Liver (tissue), 9 donors: ENCODE measurements around the gene ACSS1. TPM values are rescaled to one million over a fixed set of nuclear protein-coding genes. Genes with fewer than 3 reads are reported as not detected.

ENCODE experiments used
- DNase-seq: peaks from one replicate; pipeline ENCODE4 v3.0.0-alpha.2; 2017; ENCODE audit warnings: low spot score
- H3K27ac ChIP-seq, 2 donors: one replicate each; pipeline ENCODE4 v1.7.0; 2013; ENCODE audit warnings: inconsistent platforms in 2 of 2, low read length in 2 of 2, control low read depth in 1 of 2, low read depth in 1 of 2, mild to moderate bottlenecking in 1 of 2
- H3K27me3 ChIP-seq, 4 donors: one replicate each; pipeline versions ENCODE4 v1.6.1 to v1.7.0; 2013; ENCODE audit warnings: low read length in 3 of 4, inconsistent platforms in 1 of 4, mild to moderate bottlenecking in 1 of 4, moderate library complexity in 1 of 4; ENCODE audit not compliant: control insufficient read depth in 4 of 4, insufficient read depth in 4 of 4
- H3K36me3 ChIP-seq, 4 donors: one replicate each; pipeline versions ENCODE4 v1.6.1 to v1.7.0; 2013; ENCODE audit warnings: low read length in 3 of 4, mild to moderate bottlenecking in 3 of 4, low read depth in 1 of 4, moderate library complexity in 1 of 4; ENCODE audit not compliant: control insufficient read depth in 4 of 4, insufficient read depth in 3 of 4
- H3K4me1 ChIP-seq, 4 donors: one replicate each; pipeline versions ENCODE4 v1.6.1 to v1.7.0; 2013; ENCODE audit warnings: low read length in 3 of 4, mild to moderate bottlenecking in 3 of 4, moderate library complexity in 1 of 4; ENCODE audit not compliant: control insufficient read depth in 4 of 4, insufficient read depth in 4 of 4
- H3K4me3 ChIP-seq, 3 donors: one replicate each; pipeline versions ENCODE4 v1.6.1 to v1.7.0; 2013; ENCODE audit warnings: low read length in 3 of 3, control low read depth in 1 of 3, low read depth in 1 of 3, mild to moderate bottlenecking in 1 of 3
- H3K9ac ChIP-seq, 2 donors: one replicate each; pipeline ENCODE4 v1.7.0; 2013; ENCODE audit warnings: low read length in 2 of 2, mild to moderate bottlenecking in 2 of 2, moderate library complexity in 2 of 2, control low read depth in 1 of 2, low read depth in 1 of 2
- H3K9me3 ChIP-seq, 4 donors: one replicate each; pipeline versions ENCODE4 v1.6.1 to v1.7.0; 2013; ENCODE audit warnings: low read length in 3 of 4; ENCODE audit not compliant: control insufficient read depth in 4 of 4
- ATF3 ChIP-seq: IDR thresholded peaks from 2 replicates; pipeline ENCODE4 v1.6.1; 2016; ENCODE audit warnings: antibody characterized with exemption
- EGR1 ChIP-seq, 2 donors: IDR thresholded peaks; 2 replicates each; pipeline ENCODE4 v1.6.1; 2016 to 2018; ENCODE audit warnings: antibody characterized with exemption in 2 of 2, low read depth in 2 of 2
- FOXA1 ChIP-seq: IDR thresholded peaks from 2 replicates; pipeline ENCODE4 v1.6.1; 2016; ENCODE audit warnings: antibody characterized with exemption
- FOXA2 ChIP-seq: IDR thresholded peaks from 2 replicates; pipeline ENCODE4 v1.6.1; 2016; ENCODE audit warnings: antibody characterized with exemption
- GABPA ChIP-seq, 2 donors: IDR thresholded peaks in 1 of 2; conservative IDR thresholded peaks in 1 of 2; 2 replicates each; pipeline ENCODE4 v1.6.1; 2016; ENCODE audit warnings: antibody characterized with exemption in 2 of 2, mild to moderate bottlenecking in 1 of 2, moderate library complexity in 1 of 2
- HNF4A ChIP-seq, 2 donors: conservative IDR thresholded peaks; 2 replicates each; pipeline ENCODE4 v1.6.1; 2016; ENCODE audit warnings: antibody characterized with exemption in 2 of 2, mild to moderate bottlenecking in 2 of 2
- HNF4G ChIP-seq: IDR thresholded peaks from 2 replicates; pipeline ENCODE4 v1.6.1; 2016; ENCODE audit warnings: antibody characterized with exemption
- JUND ChIP-seq, 2 donors: IDR thresholded peaks; 2 replicates each; pipeline ENCODE4 v1.6.1; 2016; ENCODE audit warnings: antibody characterized with exemption in 2 of 2
- NR2F2 ChIP-seq: IDR thresholded peaks from 2 replicates; pipeline ENCODE4 v1.6.1; 2016; ENCODE audit warnings: antibody characterized with exemption
- RAD21 ChIP-seq, 2 donors: IDR thresholded peaks; 2 replicates each; pipeline ENCODE4 v1.6.1; 2016; ENCODE audit warnings: antibody characterized with exemption in 2 of 2, mild to moderate bottlenecking in 2 of 2
- REST ChIP-seq: IDR thresholded peaks from 2 replicates; pipeline ENCODE4 v1.6.1; 2016; ENCODE audit warnings: antibody characterized with exemption, mild to moderate bottlenecking
- RXRA ChIP-seq, 2 donors: IDR thresholded peaks; 2 replicates each; pipeline ENCODE4 v1.6.1; 2017 to 2018; ENCODE audit warnings: antibody characterized with exemption in 2 of 2, mild to moderate bottlenecking in 1 of 2
- SP1 ChIP-seq: IDR thresholded peaks from 2 replicates; pipeline ENCODE4 v1.6.1; 2018; ENCODE audit warnings: antibody characterized with exemption, mild to moderate bottlenecking
- TAF1 ChIP-seq: conservative IDR thresholded peaks from 2 replicates; pipeline ENCODE4 v1.6.1; 2016; ENCODE audit warnings: antibody characterized with exemption, mild to moderate bottlenecking
- YY1 ChIP-seq: IDR thresholded peaks from 2 replicates; pipeline ENCODE4 v1.6.1; 2016; ENCODE audit warnings: antibody characterized with exemption, mild to moderate bottlenecking
- WGBS: extraction: QIAGEN DNeasy Blood & Tissue Kit; methylation state at CpG from one replicate; pipeline ENCODE4 v1.1.7; 2013; 5-methylcytosine and 5-hydroxymethylcytosine counted together
- polyA plus RNA-seq, 2 donors: library from polyadenylated mRNA; stranded (reverse) in 1 of 2; unstranded in 1 of 2; fragments of 200-250 nt in 1 of 2; fragments of >200 nt in 1 of 2; fragmentation: Nextera tagmentation in 1 of 2; extraction: Ambion mirVana in 1 of 2; gene quantifications; one replicate each; pipeline versions ENCODE4 v1.2.1 to v1.2.3, GENCODE V29; 2013 to 2015
- total RNA-seq, 2 donors: library from RNA; depleted of rRNA; stranded (reverse); fragments of >200 nt; gene quantifications; one replicate each; pipeline ENCODE4 v1.2.3, GENCODE V29; 2014
- donor health status: healthy.
- donor health status: healthy.
- donor health status: healthy.
- donor health status: healthy.
- donor health status: healthy.

ACSS1 gene
- total and polyA plus RNA-seq, 4 donors: 5.3 to 87.5 (median 22.1) TPM

GRCh38 chr20:25052255-25053194 lies 5.4 kb downstream of the ACSS1 start:
- TF ChIP-seq FOXA1 (no peak), YY1 (no peak), RXRA (IDR thresholded peaks at IDR 0.05) (peak in 1 of 2 donors; percentile 49), GABPA (IDR thresholded peaks at IDR 0.05 in 1 of 2, conservative IDR thresholded peaks at IDR 0.05 in 1 of 2) (no peak), JUND (IDR thresholded peaks at IDR 0.05) (no peak), REST (no peak), EGR1 (IDR thresholded peaks at IDR 0.05; ENCODE audit: low read depth in 2 of 2) (no peak), RAD21 (IDR thresholded peaks at IDR 0.05) (no peak), TAF1 (no peak), NR2F2 (peak; percentile 25), SP1 (peak; percentile 24)
- Histone ChIP-seq H3K4me3 (no peak overlapping the region), H3K9me3 (no peaks in the 10 kb centered on the region), H3K27me3 (no peaks in the 10 kb centered on the region), H3K9ac (no peak overlapping the region), H3K36me3 (no peaks in the 10 kb centered on the region), H3K27ac (peak overlapping the region; percentile 26 to 51), H3K4me1 (peaks cover 9 to 45% (median 21%) of the 10 kb centered on the region in 4 donors)
- 87% methylated on average over 16 of the region's 16 CpGs for WGBS
- DNase-seq: no peak

GRCh38 chr20:25051386-25052155 lies 6.4 kb downstream of the ACSS1 start:
- Histone ChIP-seq H3K27me3 (no peaks in the 10 kb centered on the region), H3K4me3 (no peak overlapping the region), H3K27ac (peak overlapping the region in 1 of 2 donors; percentile 26), H3K9me3 (no peaks in the 10 kb centered on the region), H3K9ac (no peak overlapping the region), H3K4me1 (peaks cover 14 to 43% (median 22%) of the 10 kb centered on the region in 4 donors), H3K36me3 (no peaks in the 10 kb centered on the region)
- WGBS: 98% methylated on average over 7 of the region's 7 CpGs
- no peak for TF ChIP-seq JUND (IDR thresholded peaks at IDR 0.05)
- no peak for TF ChIP-seq FOXA2
- TF ChIP-seq TAF1: no peak
- TF ChIP-seq HNF4A (conservative IDR thresholded peaks at IDR 0.05): peak; percentile 7 to 50
- TF ChIP-seq ATF3: no peak
- TF ChIP-seq HNF4G: peak; percentile 27
- no peak for DNase-seq
